ENCODE results near the gene DAGLA.
"Not testable (repeated sequence)": the region's sequence is repeated elsewhere in the genome, so short reads cannot be mapped to it uniquely, and the experiment has no call there.

The DAGLA gene, protein sequence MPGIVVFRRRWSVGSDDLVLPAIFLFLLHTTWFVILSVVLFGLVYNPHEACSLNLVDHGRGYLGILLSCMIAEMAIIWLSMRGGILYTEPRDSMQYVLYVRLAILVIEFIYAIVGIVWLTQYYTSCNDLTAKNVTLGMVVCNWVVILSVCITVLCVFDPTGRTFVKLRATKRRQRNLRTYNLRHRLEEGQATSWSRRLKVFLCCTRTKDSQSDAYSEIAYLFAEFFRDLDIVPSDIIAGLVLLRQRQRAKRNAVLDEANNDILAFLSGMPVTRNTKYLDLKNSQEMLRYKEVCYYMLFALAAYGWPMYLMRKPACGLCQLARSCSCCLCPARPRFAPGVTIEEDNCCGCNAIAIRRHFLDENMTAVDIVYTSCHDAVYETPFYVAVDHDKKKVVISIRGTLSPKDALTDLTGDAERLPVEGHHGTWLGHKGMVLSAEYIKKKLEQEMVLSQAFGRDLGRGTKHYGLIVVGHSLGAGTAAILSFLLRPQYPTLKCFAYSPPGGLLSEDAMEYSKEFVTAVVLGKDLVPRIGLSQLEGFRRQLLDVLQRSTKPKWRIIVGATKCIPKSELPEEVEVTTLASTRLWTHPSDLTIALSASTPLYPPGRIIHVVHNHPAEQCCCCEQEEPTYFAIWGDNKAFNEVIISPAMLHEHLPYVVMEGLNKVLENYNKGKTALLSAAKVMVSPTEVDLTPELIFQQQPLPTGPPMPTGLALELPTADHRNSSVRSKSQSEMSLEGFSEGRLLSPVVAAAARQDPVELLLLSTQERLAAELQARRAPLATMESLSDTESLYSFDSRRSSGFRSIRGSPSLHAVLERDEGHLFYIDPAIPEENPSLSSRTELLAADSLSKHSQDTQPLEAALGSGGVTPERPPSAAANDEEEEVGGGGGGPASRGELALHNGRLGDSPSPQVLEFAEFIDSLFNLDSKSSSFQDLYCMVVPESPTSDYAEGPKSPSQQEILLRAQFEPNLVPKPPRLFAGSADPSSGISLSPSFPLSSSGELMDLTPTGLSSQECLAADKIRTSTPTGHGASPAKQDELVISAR

DNA sequence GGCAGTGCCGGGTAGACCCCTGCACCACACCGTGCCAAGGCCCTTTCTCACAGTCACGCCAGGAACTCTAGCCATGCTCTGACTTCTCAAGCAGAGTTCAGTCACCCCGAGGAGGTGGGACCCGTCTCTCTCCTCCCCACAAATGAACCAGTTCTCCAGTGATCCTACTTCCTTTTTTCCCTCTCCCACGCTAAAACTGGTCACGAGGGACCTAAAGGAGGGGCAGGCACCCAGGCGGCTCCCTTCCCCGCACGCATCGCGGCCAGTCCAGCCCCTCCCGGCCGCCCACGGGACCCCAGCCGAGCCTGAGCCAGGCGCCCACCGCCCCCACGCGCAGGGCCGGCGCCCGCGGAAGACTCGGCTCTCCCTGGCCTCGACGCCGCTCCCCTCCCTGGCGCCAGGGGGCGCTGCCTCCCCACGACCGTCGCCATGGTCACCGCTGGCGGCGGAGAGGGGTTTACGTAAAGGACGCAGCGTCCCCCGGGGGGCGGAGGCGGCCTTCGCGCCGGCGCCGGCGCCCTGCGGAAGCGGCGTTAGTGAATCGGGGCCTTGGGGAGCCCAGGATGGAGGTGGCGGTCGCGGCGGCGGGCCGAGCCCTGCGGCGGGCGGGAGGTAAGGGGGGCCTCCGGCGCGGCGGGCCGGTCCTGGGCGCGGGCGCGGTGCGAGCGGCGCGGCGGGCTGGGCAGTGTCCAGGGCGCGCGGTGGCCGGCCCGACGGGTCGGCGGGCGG, at the start of gene DAGLA:
Gene DAGLA, plus strand, starts transcription at position 499 of the 729 bp plus-strand sequence. CDS start 39,765 bp downstream, outside the sequence.
- no peak for DNase-seq

DNA sequence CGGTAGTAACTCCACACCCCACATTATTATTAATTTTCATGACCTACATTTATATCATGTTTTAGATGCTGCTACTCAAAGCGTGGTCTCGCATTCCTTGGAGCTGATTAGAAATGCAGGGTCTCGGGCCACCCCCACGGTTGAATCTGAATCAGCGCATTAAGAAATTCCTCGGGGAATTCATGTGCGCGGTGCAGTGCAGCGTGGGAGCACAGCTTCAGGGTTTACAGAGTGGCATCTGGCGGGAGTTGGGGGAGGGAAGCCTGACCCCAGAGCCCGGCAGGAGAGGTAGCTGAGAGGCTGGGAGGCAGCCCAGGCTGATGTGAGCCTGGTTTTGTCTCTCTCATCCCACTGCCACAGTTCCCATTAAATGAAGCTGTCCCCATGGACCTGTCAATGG, 48.1 kb upstream of the DAGLA start:
- DNase-seq: no peak

DNA sequence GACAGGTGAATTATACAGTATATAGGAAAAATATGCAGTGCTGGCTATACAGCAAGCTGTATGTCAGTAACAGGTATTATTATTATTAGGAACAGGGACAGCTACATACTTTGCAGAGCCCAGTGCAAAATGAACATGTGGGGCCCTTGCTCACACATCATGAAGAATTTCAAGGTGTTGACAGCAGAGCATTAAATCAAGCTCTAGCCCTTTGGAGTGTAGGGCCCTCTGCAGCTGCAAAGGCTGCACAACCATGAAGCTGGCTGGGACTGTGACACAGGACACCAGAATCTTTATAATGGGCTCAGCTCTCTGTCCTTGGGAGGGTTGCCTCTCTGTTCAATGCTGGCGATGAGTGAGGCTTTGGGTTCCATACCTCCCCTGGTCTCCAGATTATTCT, 44.9 kb upstream of the DAGLA start:
- DNase-seq: no peak

DNA sequence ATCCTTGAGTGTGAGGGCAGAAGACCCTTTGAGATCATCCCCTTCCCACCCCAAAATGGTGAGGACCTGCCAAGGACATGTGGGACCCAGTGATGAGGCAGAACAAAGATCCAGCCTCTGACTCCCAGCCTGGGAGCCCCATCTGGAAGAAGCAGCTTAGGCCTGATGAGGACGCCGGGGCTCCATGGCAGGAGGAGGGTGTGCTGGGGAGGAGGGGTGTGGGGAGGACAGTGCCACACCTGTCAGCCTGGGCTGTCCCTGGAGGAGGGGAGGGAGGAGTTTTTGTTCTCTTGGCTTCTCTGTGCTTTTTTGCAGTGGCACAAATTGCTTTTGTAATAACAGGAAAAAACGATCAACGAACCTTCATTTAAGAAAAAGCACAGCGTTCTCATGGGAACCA, 44.4 kb upstream of the DAGLA start:
- DNase-seq: no peak

DNA sequence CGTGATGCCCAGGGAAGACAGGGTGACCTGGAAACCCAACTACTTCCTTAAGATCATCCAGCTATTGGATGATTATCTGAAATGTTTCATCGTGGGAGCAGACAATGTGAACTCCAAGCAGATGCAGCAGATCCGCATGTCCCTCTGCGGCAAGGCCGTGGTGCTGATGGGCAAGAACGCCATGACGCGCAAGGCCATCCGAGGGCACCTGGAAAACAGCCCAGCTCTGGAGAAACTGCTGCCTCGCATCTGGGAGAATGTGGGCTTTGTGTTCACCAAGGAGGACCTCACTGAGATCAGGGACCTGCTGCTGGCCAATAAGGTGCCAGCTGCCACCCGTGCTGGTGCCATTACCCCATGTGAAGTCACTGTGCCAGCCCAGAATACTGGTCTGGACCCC, 43.5 kb upstream of the DAGLA start:
- no peak for DNase-seq

DNA sequence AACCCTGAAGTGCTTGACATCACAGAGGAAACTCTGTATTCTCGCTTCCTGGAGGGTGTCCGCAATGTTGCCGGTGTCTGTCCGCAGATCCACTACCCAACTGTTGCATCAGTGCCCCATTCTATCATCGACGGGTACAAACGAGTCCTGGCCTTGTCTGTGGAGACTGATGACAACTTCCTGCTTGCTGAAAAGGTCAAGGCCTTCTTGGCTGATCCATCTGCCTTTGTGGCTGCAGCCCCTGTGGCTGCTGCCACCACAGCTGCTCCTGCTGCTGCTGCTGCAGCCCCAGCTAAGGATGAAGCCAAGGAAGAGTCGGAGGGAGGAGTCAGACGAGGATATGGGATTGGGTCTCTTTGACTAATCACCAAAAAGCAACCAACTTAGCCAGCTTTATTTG, 42.9 kb upstream of the DAGLA start:
- DNase-seq: no peak

DNA sequence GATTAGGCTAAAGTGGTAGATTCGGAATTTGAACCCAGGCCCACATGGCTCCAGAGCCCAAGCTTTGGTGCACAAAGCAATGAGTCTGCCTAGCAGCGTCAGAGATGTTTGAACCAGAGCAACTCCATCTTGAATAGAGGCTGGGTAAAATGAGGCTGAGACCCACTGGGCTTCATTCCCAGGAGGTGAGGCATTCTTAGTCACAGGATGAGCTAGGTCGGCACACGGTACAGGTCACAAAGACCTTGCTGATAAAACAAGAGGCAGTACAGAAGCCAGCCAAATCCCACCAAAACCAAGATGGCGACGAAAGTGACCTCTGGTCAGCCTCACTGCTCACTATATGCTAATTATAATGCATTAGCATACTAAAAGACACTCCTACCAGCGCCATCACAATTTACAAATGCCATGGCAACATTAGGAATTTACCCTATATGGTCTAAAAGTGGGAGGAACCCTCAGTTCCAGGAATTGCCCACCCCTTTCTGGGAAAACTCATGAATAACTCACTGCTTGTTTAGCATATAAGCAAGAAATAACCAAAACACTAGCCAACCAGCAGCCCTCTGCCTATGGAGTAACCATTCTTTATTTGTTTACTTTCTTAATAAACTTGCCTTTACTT, 40.3 kb upstream of the DAGLA start:
- DNase-seq: no peak

DNA sequence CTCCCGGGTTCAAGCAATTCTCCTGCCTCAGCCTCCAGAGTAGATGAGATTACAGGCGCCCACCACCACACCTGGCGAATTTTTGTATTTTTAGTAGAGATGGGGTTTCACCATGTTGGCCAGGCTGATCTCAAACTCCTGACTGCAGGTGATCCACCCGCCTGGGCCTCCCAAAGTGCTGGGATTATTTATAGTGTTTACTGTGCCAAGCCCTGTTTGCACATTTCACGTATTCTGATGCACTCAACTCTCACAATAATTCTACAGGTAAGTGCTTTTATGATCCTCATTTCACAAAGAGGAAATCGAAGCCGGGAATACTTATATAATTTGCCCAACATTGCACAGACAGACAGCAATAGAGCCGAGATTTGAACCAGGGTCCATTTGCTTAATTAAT, 38.0 kb upstream of the DAGLA start:
- DNase-seq: no peak

DNA sequence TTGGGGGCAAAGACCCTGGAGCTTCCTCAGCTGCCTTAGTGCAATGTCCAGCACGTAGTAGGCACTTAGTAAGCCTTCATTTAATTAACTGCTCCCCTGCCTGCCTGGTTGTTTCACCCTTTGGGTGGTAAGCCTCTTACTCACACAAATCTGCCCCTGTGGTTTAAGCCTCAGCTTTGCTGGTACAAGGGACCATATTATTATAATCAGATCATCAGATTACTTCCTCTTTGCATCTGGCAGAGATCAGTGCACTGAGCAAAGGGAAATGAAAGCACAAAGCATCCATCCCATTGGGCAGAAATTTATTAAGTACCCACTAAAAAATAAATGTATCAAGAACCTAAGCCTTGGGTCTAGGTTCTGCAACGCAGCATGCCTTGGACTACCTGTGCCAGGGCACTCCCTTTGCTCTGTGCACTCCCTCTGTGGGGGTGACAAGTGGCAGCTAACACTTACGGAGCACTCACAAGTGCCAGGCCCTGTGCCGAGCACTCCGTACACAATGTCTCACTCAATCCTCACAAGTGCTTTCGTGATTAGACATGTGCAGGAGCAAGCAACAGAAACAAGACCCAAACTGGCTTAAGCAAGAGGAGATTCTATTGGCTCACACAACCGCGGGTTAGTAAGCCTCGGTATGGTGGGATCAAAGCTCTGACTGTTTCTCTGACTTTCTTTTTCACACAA, 34.9 kb upstream of the DAGLA start:
- no peak for DNase-seq

DNA sequence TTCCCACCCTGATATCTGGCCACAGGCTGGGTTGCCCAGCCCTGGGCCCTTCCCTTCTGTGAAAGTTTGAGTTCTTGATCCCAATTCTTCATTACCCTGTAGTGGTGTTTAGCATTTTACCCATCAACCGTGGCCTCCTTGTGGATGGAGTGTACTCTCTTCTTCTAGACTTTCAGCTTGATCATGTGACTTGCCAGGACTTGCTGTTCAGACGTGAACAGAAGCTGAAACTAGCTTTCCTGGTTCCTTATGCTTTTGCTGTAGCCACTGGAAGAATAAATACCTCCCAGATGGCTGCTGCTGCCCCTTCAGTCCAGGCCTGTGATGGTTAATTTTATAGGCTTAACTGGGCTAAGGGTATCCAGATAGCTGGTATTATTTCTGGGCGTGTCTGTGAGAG, 32.7 kb upstream of the DAGLA start:
- DNase-seq: no peak

DNA sequence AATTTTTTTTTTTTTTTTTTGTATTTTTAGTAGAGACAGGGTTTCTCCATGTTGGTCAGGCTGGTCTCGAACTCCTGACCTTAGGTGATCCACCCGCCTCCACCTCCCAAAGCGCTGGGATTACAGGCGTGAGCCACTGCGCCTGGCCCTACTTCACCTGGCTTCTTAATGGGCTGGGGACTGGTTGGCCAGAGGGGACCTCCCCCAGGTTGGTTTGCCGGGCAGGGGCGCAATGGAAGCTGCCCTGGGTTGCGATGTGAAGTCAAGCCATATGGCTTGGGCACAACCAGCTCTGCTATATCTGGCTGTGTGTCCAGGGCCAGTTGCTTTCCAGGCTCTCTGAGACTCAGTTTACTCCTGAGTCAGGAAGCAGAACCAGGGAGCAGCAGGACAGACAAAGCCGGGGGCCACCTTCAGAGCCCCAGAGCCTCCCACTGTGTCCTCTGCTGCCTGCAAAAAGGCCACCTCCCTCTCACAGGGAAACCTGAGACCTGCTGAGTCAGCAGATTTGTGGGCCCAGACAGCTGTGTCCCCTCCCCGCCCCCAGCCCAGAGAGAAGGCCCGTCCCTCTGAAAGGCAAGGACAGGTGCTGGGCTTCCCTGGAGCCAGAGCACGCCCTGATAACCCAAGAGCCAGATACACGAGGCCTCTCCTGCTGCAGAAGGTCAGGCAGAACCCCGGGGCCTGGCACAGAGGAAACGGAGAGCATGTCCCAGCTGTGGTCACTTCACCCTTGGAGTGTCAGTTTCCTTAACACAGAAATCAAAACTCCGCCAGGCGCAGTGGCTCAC, 29.2 kb upstream of the DAGLA start:
- no peak for DNase-seq

DNA sequence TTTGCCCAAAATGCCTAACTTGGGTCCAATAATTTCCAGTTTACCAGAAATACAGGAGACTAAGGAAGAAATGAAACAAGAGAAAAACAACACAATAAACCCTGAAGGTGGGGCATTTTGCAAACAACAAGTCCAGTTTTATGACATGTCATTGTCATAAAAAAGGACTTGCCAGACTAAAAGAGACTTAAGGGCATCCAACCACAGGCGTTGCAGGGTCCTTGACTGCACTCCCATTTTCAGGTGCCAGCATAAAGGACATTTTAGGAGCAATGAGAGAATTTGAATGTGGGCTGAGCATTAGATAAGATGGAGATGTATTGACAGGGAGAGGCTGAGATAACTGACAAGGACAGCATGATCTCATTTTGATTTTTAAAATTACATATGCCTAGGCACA, 28.1 kb upstream of the DAGLA start:
- DNase-seq: no peak

DNA sequence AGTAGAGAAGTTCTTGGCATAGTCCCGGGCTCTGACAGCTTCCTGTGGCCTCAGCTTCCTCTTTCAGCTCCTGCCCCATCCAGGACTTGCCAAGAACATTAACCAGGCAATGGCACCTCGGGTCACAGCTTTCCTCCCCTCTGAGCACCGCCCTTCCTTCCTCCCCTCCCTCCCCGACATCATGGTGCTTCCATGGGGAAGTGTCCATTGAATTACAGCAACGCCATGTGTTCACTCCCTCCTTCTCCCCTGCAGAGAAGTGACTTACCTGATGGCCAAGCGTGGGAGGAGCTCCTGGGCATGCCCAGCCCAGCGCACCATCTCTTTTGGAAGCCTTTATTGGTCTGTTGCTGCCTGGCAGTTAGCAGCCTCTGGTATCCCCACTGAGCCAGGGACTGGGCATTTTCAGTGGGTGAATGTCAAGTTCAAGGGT, 25.8 kb upstream of the DAGLA start:
- no peak for DNase-seq

DNA sequence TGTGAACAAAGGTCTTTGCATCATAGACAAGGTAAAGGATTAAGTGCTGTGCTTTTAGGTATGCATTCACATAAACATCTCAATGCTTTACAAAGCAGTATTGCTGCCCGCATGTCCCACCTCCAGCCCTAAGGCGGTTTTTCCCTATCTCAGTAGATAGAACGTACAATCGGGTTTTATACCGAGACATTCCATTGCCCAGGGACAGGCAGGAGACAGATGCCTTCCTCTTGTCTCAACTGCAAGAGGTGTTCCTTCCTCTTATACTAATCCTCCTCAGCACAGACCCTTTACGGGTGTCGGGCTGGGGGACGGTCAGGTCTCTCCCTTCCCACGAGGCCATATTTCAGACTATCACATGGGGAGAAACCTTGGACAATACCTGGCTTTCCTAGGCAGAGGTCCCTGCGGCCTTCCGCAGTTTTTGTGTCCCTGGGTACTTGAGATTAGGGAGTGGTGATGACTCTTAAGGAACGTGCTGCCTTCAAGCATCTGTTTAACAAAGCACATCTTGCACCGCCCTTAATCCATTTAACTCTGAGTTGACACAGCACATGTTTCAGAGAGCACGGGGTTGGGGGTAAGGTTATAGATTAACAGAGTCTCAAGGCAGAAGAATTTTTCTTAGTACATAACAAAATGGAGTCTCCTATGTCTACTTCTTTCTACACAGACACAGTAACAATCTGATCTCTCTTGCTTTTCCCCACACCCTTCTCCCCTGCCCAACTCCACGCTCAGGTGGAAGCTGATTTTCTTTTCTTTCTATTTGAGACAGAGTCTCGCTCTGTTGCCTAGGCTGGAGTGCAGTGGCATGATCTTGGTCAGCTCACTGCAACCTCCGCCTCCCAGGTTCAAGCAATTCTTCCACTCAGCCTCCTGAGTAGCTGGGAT, 24.7 kb upstream of the DAGLA start:
- not testable (repeated sequence) for DNase-seq

DNA sequence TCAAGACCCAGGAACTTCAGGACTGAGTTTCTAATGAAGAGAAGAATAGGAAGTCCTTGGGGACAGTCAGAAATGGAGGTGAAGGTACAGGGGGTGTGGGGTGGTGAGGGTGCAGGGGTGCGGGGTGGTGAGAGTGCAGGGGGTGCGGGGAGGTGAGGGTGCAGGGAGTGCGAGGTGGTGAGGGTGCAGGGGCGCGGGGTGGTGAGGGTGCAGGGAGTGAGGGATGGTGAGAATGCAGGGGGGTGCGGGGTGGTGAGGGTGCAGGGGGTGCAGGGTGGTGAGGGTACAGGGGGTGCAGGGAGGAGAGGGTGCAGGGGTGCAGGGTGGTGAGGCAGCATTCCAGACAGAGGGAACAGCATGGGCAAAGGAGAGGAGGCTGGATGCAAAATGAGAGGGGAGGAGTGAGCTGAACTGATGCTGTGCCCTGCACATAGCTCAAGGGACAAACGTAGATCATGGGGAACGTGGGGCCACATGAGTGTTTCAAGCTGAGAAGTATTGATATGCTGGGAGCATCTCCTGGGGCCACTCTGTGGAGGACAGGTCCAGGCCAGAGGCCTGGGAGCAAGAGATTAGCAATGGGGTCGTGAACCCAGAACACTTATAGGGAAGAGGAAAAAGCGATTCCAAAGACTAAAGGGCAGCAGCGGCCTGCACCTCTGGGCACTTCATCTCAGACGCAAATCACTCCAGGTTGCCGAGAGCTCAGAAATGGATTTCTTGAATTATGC, 23.7 kb upstream of the DAGLA start:
- no peak for DNase-seq

DNA sequence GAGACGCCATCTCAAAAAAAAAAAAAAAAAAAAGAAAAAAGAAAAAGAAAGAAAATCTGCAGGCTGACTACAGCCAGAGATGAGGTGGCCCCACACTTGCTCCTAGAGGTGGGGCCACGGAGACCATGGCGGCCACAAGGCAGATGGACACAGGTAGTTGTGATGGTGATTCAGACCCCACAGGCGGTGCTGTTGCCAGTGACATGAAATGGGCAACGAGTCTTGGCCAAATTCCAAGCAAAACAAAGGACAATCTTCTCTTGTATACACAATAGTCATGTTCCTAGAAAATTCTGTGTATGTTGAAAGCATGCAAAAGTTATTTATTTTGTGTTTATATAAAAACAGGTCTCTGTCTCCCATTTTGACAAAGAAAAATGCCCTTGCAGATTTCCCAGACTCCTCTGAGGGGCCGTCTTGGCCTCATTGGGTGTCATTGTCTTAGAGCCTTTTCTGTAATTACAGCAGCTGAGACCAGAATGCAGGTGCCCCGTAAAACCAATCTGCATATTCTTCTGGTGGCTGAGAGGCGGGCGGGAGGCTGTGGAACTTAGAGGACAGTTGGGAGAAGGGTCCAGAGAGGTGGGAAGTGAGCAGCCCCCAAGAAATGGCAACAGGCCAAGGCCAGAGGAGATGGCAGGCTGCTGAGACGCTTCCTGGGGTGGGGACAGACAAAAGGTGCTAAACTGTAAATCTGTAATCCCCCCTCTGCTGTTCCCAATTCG, 22.5 kb upstream of the DAGLA start:
- no peak for DNase-seq

DNA sequence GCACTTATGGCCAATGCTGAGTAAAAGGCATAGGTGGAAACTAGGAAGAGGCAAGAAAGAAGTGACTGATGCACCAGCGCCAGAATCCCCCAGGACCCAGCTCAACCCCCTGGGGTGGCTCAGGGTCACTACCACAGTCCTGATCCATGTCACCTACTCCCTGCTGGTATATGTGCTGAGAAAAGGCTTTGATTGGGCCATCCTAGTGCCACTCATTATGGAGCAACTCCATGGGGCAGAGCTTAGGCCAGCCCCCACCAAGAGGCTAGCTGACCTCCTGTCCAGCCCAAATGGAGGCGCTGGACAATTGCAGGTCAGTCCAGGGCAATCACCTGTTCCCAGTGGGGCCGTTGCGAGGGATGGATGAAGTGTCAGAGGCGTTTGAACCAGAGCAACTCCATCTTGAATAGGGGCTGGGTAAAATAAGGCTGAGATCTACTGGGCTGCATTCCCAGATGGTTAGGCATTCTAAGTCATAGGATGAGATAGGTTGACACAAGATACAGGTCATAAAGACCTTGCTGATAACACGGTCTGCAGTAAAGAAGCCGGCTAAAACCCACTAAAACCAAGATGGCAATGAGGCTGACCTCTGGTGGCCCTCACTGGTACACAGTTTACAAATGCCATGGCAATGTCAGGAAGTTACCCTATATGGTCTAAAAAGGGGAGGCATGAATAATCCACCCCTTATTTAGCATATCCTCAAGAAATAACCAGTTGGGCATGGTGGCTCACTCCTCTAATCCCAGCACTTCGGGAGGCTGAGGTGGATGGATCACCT, 20.6 kb upstream of the DAGLA start:
- no peak for DNase-seq

DNA sequence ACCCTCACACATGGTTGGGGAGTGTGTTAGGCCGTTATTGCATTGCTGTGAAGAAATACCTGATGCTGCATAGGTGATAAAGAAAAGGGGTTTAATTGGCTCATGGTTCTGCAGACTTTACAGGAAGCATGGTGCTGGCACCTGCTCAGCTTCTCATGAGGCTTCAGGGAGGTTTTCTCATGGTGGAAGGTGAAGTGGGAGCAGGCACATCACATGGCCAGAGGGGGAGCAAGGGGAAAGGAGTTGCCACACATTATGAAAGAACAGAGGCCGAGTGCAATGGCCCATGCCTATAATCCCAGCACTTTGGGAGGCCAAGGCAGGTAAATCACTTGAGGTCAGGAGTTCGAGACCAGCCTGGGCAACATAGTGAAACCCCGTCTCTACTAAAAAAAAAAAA, 19.2 kb upstream of the DAGLA start:
- DNase-seq: not testable (repeated sequence)
